ENCODE results near the gene SPTBN4. TPM values are rescaled to one million over a fixed set of nuclear protein-coding genes. Genes with fewer than 3 reads are reported as not detected.

Gene SPTBN4
- total RNA-seq, 1 donor from 2014 or later = 0.41 TPM

- Histone ChIP-seq H3K36me3 (ENCODE audit: insufficient read depth, low read length) (no peaks in the 10 kb centered on the region), H3K9ac (ENCODE audit: low read length) (no peak overlapping the region), H3K27ac (ENCODE audit: low read depth, low read length) (no peak overlapping the region), H3K4me3 (ENCODE audit: insufficient read depth, low read depth, low read length) (no peak overlapping the region), H3K79me2 (ENCODE audit: insufficient read depth, low read length) (no peaks in the 10 kb centered on the region), H3K4me2 (ENCODE audit: low read length) (no peak overlapping the region), H3K27me3 (ENCODE audit: insufficient read depth, low read length) (peaks cover 28% of the 10 kb centered on the region), H3K9me3 (ENCODE audit: insufficient read depth, low read depth, low read length) (no peaks in the 10 kb centered on the region), H2AFZ (ENCODE audit: low read depth, low read length) (no peak overlapping the region), H3K4me1 (ENCODE audit: insufficient read depth, low read length) (no peaks in the 10 kb centered on the region), H4K20me1 (ENCODE audit: insufficient read depth, low read length) (no peaks in the 10 kb centered on the region)
- Mint-ChIP-seq H3K4me3 (ENCODE audit: unreplicated experiment) (no peak overlapping the region), H3K36me3 (ENCODE audit: low read depth, unreplicated experiment) (peaks cover 1% of the 10 kb centered on the region), H3K9me3 (ENCODE audit: unreplicated experiment) (no peaks in the 10 kb centered on the region), H3K27ac (ENCODE audit: unreplicated experiment) (no peak overlapping the region), H3K27me3 (ENCODE audit: low read depth, unreplicated experiment) (peaks cover 64% of the 10 kb centered on the region), H3K4me1 (ENCODE audit: low read depth, unreplicated experiment) (no peaks in the 10 kb centered on the region)
- FAIRE-seq (no peak), DNase-seq (ENCODE audit: low read depth) (no peak)
- no peak for TF ChIP-seq CTCF (IDR thresholded peaks at IDR 0.05; ENCODE audit: insufficient read depth, low read depth, low read length)
- no peak for TF ChIP-seq EZH2 (IDR thresholded peaks at IDR 0.05; ENCODE audit: insufficient read depth, low read length)
Measured at GRCh38 chr19:40555978-40556689, 89.3 kb downstream of the SPTBN4 start.

GRCh38 chr19:40556953-40557530, 90.2 kb downstream of the SPTBN4 start:
- Histone ChIP-seq H3K36me3 (ENCODE audit: insufficient read depth, low read length) (no peaks in the 10 kb centered on the region), H3K4me1 (ENCODE audit: insufficient read depth, low read length) (no peaks in the 10 kb centered on the region), H2AFZ (ENCODE audit: low read depth, low read length) (no peak overlapping the region), H3K27me3 (ENCODE audit: insufficient read depth, low read length) (peaks cover 30% of the 10 kb centered on the region), H3K79me2 (ENCODE audit: insufficient read depth, low read length) (no peaks in the 10 kb centered on the region), H3K4me3 (ENCODE audit: insufficient read depth, low read depth, low read length) (no peak overlapping the region), H3K27ac (ENCODE audit: low read depth, low read length) (no peak overlapping the region), H3K9ac (ENCODE audit: low read length) (no peak overlapping the region), H3K4me2 (ENCODE audit: low read length) (no peak overlapping the region), H3K9me3 (ENCODE audit: insufficient read depth, low read depth, low read length) (no peaks in the 10 kb centered on the region), H4K20me1 (ENCODE audit: insufficient read depth, low read length) (no peaks in the 10 kb centered on the region)
- Mint-ChIP-seq H3K27me3 (ENCODE audit: low read depth, unreplicated experiment) (peaks cover 65% of the 10 kb centered on the region), H3K27ac (ENCODE audit: unreplicated experiment) (no peak overlapping the region), H3K36me3 (ENCODE audit: low read depth, unreplicated experiment) (peaks cover 1% of the 10 kb centered on the region), H3K9me3 (ENCODE audit: unreplicated experiment) (no peaks in the 10 kb centered on the region), H3K4me3 (ENCODE audit: unreplicated experiment) (no peak overlapping the region), H3K4me1 (ENCODE audit: low read depth, unreplicated experiment) (no peaks in the 10 kb centered on the region)
- no peak for FAIRE-seq
- DNase-seq (ENCODE audit: low read depth) = no peak
- TF ChIP-seq CTCF (IDR thresholded peaks at IDR 0.05; ENCODE audit: insufficient read depth, low read depth, low read length) = no peak
- no peak for TF ChIP-seq EZH2 (IDR thresholded peaks at IDR 0.05; ENCODE audit: insufficient read depth, low read length)

GRCh38 chr19:40559394-40559793, 92.6 kb downstream of the SPTBN4 start:
- FAIRE-seq (no peak), DNase-seq (ENCODE audit: low read depth) (no peak)
- Histone ChIP-seq H2AFZ (ENCODE audit: low read depth, low read length) (no peak overlapping the region), H3K27ac (ENCODE audit: low read depth, low read length) (no peak overlapping the region), H3K4me2 (ENCODE audit: low read length) (no peak overlapping the region), H3K27me3 (ENCODE audit: insufficient read depth, low read length) (peaks cover 22% of the 10 kb centered on the region), H3K36me3 (ENCODE audit: insufficient read depth, low read length) (no peaks in the 10 kb centered on the region), H4K20me1 (ENCODE audit: insufficient read depth, low read length) (no peaks in the 10 kb centered on the region), H3K79me2 (ENCODE audit: insufficient read depth, low read length) (no peaks in the 10 kb centered on the region), H3K4me3 (ENCODE audit: insufficient read depth, low read depth, low read length) (no peak overlapping the region), H3K9ac (ENCODE audit: low read length) (no peak overlapping the region), H3K9me3 (ENCODE audit: insufficient read depth, low read depth, low read length) (no peaks in the 10 kb centered on the region), H3K4me1 (ENCODE audit: insufficient read depth, low read length) (no peaks in the 10 kb centered on the region)
- TF ChIP-seq EZH2 (IDR thresholded peaks at IDR 0.05; ENCODE audit: insufficient read depth, low read length) (no peak), CTCF (IDR thresholded peaks at IDR 0.05; ENCODE audit: insufficient read depth, low read depth, low read length) (no peak)
- Mint-ChIP-seq H3K4me3 (ENCODE audit: unreplicated experiment) (no peak overlapping the region), H3K4me1 (ENCODE audit: low read depth, unreplicated experiment) (no peaks in the 10 kb centered on the region), H3K36me3 (ENCODE audit: low read depth, unreplicated experiment) (no peaks in the 10 kb centered on the region), H3K27me3 (ENCODE audit: low read depth, unreplicated experiment) (peaks cover 53% of the 10 kb centered on the region), H3K9me3 (ENCODE audit: unreplicated experiment) (no peaks in the 10 kb centered on the region), H3K27ac (ENCODE audit: unreplicated experiment) (no peak overlapping the region)

Measured in astrocyte (in vitro differentiated cells and primary cell).